PFSK-1 (cell line): ENCODE data around the gene NCOA1.

ENCODE experiments used
- FOXP2 ChIP-seq: optimal IDR thresholded peaks from 2 replicates; pipeline ENCODE3; 2011; ENCODE audit warnings: borderline replicate concordance, control low read depth, inconsistent platforms; ENCODE audit not compliant: insufficient read depth; ENCODE audit errors: extremely low read length, extremely low read depth
- POLR2AphosphoS5 ChIP-seq: IDR thresholded peaks from 2 replicates; pipeline ENCODE4 v1.6.1; 2012; ENCODE audit warnings: low read depth, mild to moderate bottlenecking, control low read depth, low read length, moderate library complexity
- REST ChIP-seq, 2 experiments: IDR thresholded peaks; 2 replicates each; pipeline versions ENCODE4 v1.6.1 to v1.8.0; 2011 to 2012; ENCODE audit warnings: low read depth in 2 of 2, low read length in 2 of 2, control low read depth in 1 of 2, inconsistent platforms in 1 of 2, mild to moderate bottlenecking in 1 of 2, moderate library complexity in 1 of 2; ENCODE audit not compliant: insufficient read depth in 1 of 2
- SIN3A ChIP-seq: IDR thresholded peaks from 2 replicates; pipeline ENCODE4 v1.6.1; 2012; ENCODE audit warnings: mild to moderate bottlenecking, low read length, moderate library complexity, borderline replicate concordance; ENCODE audit not compliant: insufficient read depth
- TAF1 ChIP-seq: IDR thresholded peaks from 2 replicates; pipeline ENCODE4 v1.6.1; 2012; ENCODE audit warnings: low read length, control low read depth, borderline replicate concordance; ENCODE audit not compliant: insufficient read depth

DNA sequence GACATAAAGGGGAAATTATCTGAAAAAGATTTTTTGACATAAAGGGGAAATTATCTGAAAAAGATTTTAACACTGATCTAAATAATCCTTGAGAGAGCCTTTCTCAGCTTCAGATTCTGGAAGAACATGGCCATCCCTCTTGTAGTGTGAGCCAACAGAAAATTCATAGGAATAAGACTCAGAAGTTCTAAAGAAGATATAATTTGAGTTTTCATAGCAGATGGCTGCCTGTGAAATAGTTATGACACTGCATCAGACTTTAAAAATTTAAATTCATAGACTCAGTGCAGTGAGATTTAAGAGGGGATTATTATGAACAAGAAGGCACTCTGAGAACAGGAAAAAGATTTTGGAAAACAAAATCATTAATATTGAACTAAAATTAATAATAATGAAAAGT lies 50.6 kb downstream of the NCOA1 start:
- TF ChIP-seq SIN3A (no peak), REST (IDR thresholded peaks at IDR 0.05; ENCODE audit: insufficient read depth in 1 of 2, low read depth in 2 of 2, low read length in 2 of 2) (no peak), TAF1 (no peak), POLR2AphosphoS5 (no peak), FOXP2 (no peak)
